ENCODE results near the gene YDJC. TPM values are rescaled to one million over a fixed set of nuclear protein-coding genes. Genes with fewer than 3 reads are reported as not detected.
A peak's percentile ranks its signal among the peaks of the same experiment; 100 is the strongest.

The YDJC gene
- total and polyA plus RNA-seq, 2 of the 13 experiments (the other 11 are each of a cell fraction or from before 2014, with no cell fraction given) = 15.3 to 32.0 TPM

- TF ChIP-seq REST (IDR thresholded peaks at IDR 0.05; ENCODE audit: borderline replicate concordance in 1 of 2, low read depth in 1 of 2, low read length in 2 of 2) = no peak; a peak in 1 of 4 replicates
- no peak for TF ChIP-seq ZBTB21 (CRISPR knock-in tag; IDR thresholded peaks at IDR 0.05)
- no peak for TF ChIP-seq MTF1 (CRISPR knock-in tag; IDR thresholded peaks at IDR 0.05)
- TF ChIP-seq ARNT (IDR thresholded peaks at IDR 0.05) = no peak
- peak; percentile 84; the same call in 1 of the 2 replicates for TF ChIP-seq BCL3 (CRISPR knock-in tag; IDR thresholded peaks at IDR 0.05)
- no peak; the same call in 1 of the 2 replicates for TF ChIP-seq ZNF350 (CRISPR knock-in tag; IDR thresholded peaks at IDR 0.05; ENCODE audit: borderline replicate concordance, low read depth)
- TF ChIP-seq DDIT3 (CRISPR knock-in tag; IDR thresholded peaks at IDR 0.05) = no peak
- TF ChIP-seq CEBPZ (IDR thresholded peaks at IDR 0.05; ENCODE audit: low read length) = no peak
- peak; percentile 33 for TF ChIP-seq CBX1 (IDR thresholded peaks at IDR 0.05; ENCODE audit: low read depth)
- no peak for TF ChIP-seq ZNF24 (IDR thresholded peaks at IDR 0.05)
- TF ChIP-seq NFIB (CRISPR knock-in tag; IDR thresholded peaks at IDR 0.05; ENCODE audit: borderline replicate concordance) = no peak
- no peak for TF ChIP-seq CC2D1A (CRISPR knock-in tag; IDR thresholded peaks at IDR 0.05)
- TF ChIP-seq ZSCAN22 (CRISPR knock-in tag; IDR thresholded peaks at IDR 0.05) = no peak
- TF ChIP-seq ZNF142 (CRISPR knock-in tag; IDR thresholded peaks at IDR 0.05) = peak; percentile 40; the same call in 1 of the 2 replicates
- no peak for TF ChIP-seq ZNF207 (IDR thresholded peaks at IDR 0.05; ENCODE audit: borderline replicate concordance)
Measured at GRCh38 chr22:21657360-21658032, 27.7 kb upstream of the YDJC start (continued).
